HG03469 (cell line): ENCODE data around the gene C16orf74.

Experiments
- ATAC-seq: cut with Tn5 transposase; IDR thresholded peaks from one replicate; pipeline ENCODE4 v1.9.1; 2021; ENCODE audit warnings: mild to moderate bottlenecking, moderate library complexity, moderate number of reproducible peaks; ENCODE audit not compliant: unreplicated experiment

The C16orf74 gene

GRCh38 chr16:85698935-85699558 is 51.8 kb downstream of the C16orf74 start:
- ATAC-seq, result no peak

GRCh38 chr16:85698459-85698891 is 52.4 kb downstream of the C16orf74 start:
- no peak for ATAC-seq

GRCh38 chr16:85697431-85697830 is 53.5 kb downstream of the C16orf74 start:
- no peak for ATAC-seq

GRCh38 chr16:85696781-85697180 is 54.1 kb downstream of the C16orf74 start:
- no peak for ATAC-seq

- ATAC-seq, result no peak
Measured at GRCh38 chr16:85695196-85696128, 55.4 kb downstream of the C16orf74 start.

- no peak for ATAC-seq
Measured at GRCh38 chr16:85690469-85691064, 60.3 kb downstream of the C16orf74 start.

GRCh38 chr16:85689950-85690320 is 61.0 kb downstream of the C16orf74 start:
- no peak for ATAC-seq

- no peak for ATAC-seq
Measured at GRCh38 chr16:85689285-85689949, 61.5 kb downstream of the C16orf74 start.

GRCh38 chr16:85688586-85689284 is 62.2 kb downstream of the C16orf74 start, which contains the start of gene GINS2:
Gene GINS2 (minus strand): TSS chr16:85688954. CDS start chr16:85688898, 56 bp downstream.
- peak; percentile 71 for ATAC-seq

GRCh38 chr16:85687651-85688471 is 63.0 kb downstream of the C16orf74 start:
- ATAC-seq, result no peak

GRCh38 chr16:85686912-85687591 is 63.8 kb downstream of the C16orf74 start:
- no peak for ATAC-seq

GRCh38 chr16:85685251-85685650 is 65.6 kb downstream of the C16orf74 start:
- no peak for ATAC-seq

GRCh38 chr16:85683363-85683762 is 67.5 kb downstream of the C16orf74 start:
- no peak for ATAC-seq

GRCh38 chr16:85682516-85682915 is 68.4 kb downstream of the C16orf74 start:
- no peak for ATAC-seq

- no peak for ATAC-seq
Measured at GRCh38 chr16:85681255-85681654, 69.6 kb downstream of the C16orf74 start.

- no peak for ATAC-seq
Measured at GRCh38 chr16:85680352-85680944, 70.4 kb downstream of the C16orf74 start.

GRCh38 chr16:85679870-85680269 is 71.0 kb downstream of the C16orf74 start:
- no peak for ATAC-seq

- no peak for ATAC-seq
Measured at GRCh38 chr16:85678821-85679220, 72.1 kb downstream of the C16orf74 start.

GRCh38 chr16:85678016-85678415 is 72.9 kb downstream of the C16orf74 start:
- ATAC-seq, result no peak
